NCI-H510A (cell line): ENCODE data around the gene DRAM2.

ENCODE experiments used
- DNase-seq: peaks from one replicate; lab custom pipeline; 2025; lab: John Stamatoyannopoulos, UW

Gene DRAM2

GRCh38 chr1:111139956-111140679 is at the start of gene DRAM2, which contains the start of gene CEPT1:
TSS of gene DRAM2 (minus strand) at chr1:111140093. CDS start at chr1:111131554, 8,539 bp downstream.
TSS of gene CEPT1 (plus strand) at chr1:111140223. CDS start at chr1:111147715, 7,492 bp downstream.
- peak; percentile 86 for DNase-seq

- no peak for DNase-seq
Measured at GRCh38 chr1:111184663-111185062, 44.8 kb upstream of the DRAM2 start.

GRCh38 chr1:111183308-111184069 is 43.6 kb upstream of the DRAM2 start:
- DNase-seq, result no peak

GRCh38 chr1:111182052-111182451 is 42.2 kb upstream of the DRAM2 start:
- DNase-seq, result no peak

- DNase-seq, result peak; percentile 14
Measured at GRCh38 chr1:111179968-111180533, 40.2 kb upstream of the DRAM2 start.

- no peak for DNase-seq
Measured at GRCh38 chr1:111176678-111177077, 36.8 kb upstream of the DRAM2 start.

GRCh38 chr1:111175349-111175748 is 35.5 kb upstream of the DRAM2 start:
- DNase-seq, result no peak

- DNase-seq, result no peak
Measured at GRCh38 chr1:111174070-111174469, 34.2 kb upstream of the DRAM2 start.

- no peak for DNase-seq
Measured at GRCh38 chr1:111172463-111172862, 32.6 kb upstream of the DRAM2 start.

- no peak for DNase-seq
Measured at GRCh38 chr1:111164151-111164550, 24.3 kb upstream of the DRAM2 start.

GRCh38 chr1:111163363-111163762 is 23.5 kb upstream of the DRAM2 start:
- no peak for DNase-seq

- DNase-seq, result no peak
Measured at GRCh38 chr1:111162488-111162880, 22.6 kb upstream of the DRAM2 start.

GRCh38 chr1:111161843-111162487 is 22.1 kb upstream of the DRAM2 start:
- no peak for DNase-seq

- no peak for DNase-seq
Measured at GRCh38 chr1:111157431-111157830, 17.5 kb upstream of the DRAM2 start.

GRCh38 chr1:111154021-111154999 is 14.4 kb upstream of the DRAM2 start:
- DNase-seq, result no peak

- no peak for DNase-seq
Measured at GRCh38 chr1:111151838-111152237, 11.9 kb upstream of the DRAM2 start.

- no peak for DNase-seq
Measured at GRCh38 chr1:111148376-111148881, 8.5 kb upstream of the DRAM2 start.

GRCh38 chr1:111147948-111148347 is 8.1 kb upstream of the DRAM2 start:
- no peak for DNase-seq

- DNase-seq, result no peak
Measured at GRCh38 chr1:111145963-111146768, 6.3 kb upstream of the DRAM2 start.

GRCh38 chr1:111145542-111145941 is 5.6 kb upstream of the DRAM2 start:
- no peak for DNase-seq
